Lower lobe of right lung (tissue), 2 donors: ENCODE results near the gene STPG2. TPM values are rescaled to one million over a fixed set of nuclear protein-coding genes. Genes with fewer than 3 reads are reported as not detected.

Source experiments
- ATAC-seq, 2 donors: fragments of 200-7000 bp; cut with Tn5 transposase; one replicate each; pipeline ENCODE4 v1.9.1; 2020 to 2022; ENCODE audit warnings: mild to moderate bottlenecking in 2 of 2, moderate library complexity in 2 of 2
- DNase-seq: peaks from one replicate; pipeline ENCODE4 v3.0.0-alpha.2; 2020
- H3K27ac ChIP-seq: fragments of 200-600 bp; one replicate; pipeline ENCODE4 v1.8.0; 2022
- H3K27me3 ChIP-seq: fragments of 200-600 bp; one replicate; pipeline ENCODE4 v1.8.0; 2022; ENCODE audit warnings: low read depth
- H3K36me3 ChIP-seq: fragments of 200-600 bp; one replicate; pipeline ENCODE4 v1.8.0; 2022; ENCODE audit warnings: mild to moderate bottlenecking
- H3K4me1 ChIP-seq: fragments of 200-600 bp; one replicate; pipeline ENCODE4 v1.8.0; 2022
- H3K4me3 ChIP-seq: fragments of 200-600 bp; one replicate; pipeline ENCODE4 v1.8.0; 2022; ENCODE audit warnings: mild to moderate bottlenecking
- H3K9me3 ChIP-seq: fragments of 200-600 bp; one replicate; pipeline ENCODE4 v1.8.0; 2022
- CTCF ChIP-seq: fragments of 200-600 bp; IDR thresholded peaks from one replicate; pipeline ENCODE4 v1.8.0; 2022; ENCODE audit warnings: antibody characterized with exemption, mild to moderate bottlenecking
- intact Hi-C: fragments of 100-400 bp; cut with DNase I; formaldehyde crosslinking; loops from one replicate; pipeline ENCODE4 v1.11.0; 2022
- total RNA-seq: library from RNA; stranded (reverse); fragmentation: NEBNext Ultra II Directional; extraction: Animal tissue kit (Norgen Biotek cat#: 25700); gene quantifications from one replicate; pipeline ENCODE4 v1.2.1, GENCODE V29; 2021
- donor health status: DM: no; HTN: yes; CAD: no; lungs with severe emphysema.

Gene STPG2
- total RNA-seq, 1 donor from 2014 or later: 1.1 TPM

GRCh38 chr4:97589481-97590196 is 553.6 kb downstream of the STPG2 start:
- DNase-seq: no peak
- Histone ChIP-seq H3K27me3 (no peaks in the 10 kb centered on the region), H3K36me3 (no peaks in the 10 kb centered on the region), H3K4me1 (no peaks in the 10 kb centered on the region), H3K4me3 (no peak overlapping the region), H3K27ac (no peak overlapping the region), H3K9me3 (no peaks in the 10 kb centered on the region)
- no peak for ATAC-seq
- TF ChIP-seq CTCF: no peak
- intact Hi-C loops: no loop called here

GRCh38 chr4:97587912-97588311 is 555.4 kb downstream of the STPG2 start:
- ATAC-seq (no peak), DNase-seq (no peak)
- no peaks in the 10 kb centered on the region for H3K27me3 ChIP-seq
- H3K9me3 ChIP-seq: no peaks in the 10 kb centered on the region
- H3K36me3 ChIP-seq: no peaks in the 10 kb centered on the region
- H3K4me1 ChIP-seq: no peaks in the 10 kb centered on the region
- TF ChIP-seq CTCF: no peak
- H3K4me3 ChIP-seq: no peak overlapping the region
- intact Hi-C loops: no loop called here
- H3K27ac ChIP-seq: no peak overlapping the region

- DNase-seq: no peak
- no peak overlapping the region for H3K27ac ChIP-seq
- ATAC-seq: no peak
- no peaks in the 10 kb centered on the region for H3K36me3 ChIP-seq
- H3K4me3 ChIP-seq: no peak overlapping the region
- TF ChIP-seq CTCF: no peak
- no peaks in the 10 kb centered on the region for H3K27me3 ChIP-seq
- H3K9me3 ChIP-seq: no peaks in the 10 kb centered on the region
- intact Hi-C loops: no loop called here
- no peaks in the 10 kb centered on the region for H3K4me1 ChIP-seq
Measured at GRCh38 chr4:97585274-97585673, 558.0 kb downstream of the STPG2 start.

- intact Hi-C loops: no loop called here
- no peak overlapping the region for H3K27ac ChIP-seq
- ATAC-seq (no peak), DNase-seq (no peak)
- no peaks in the 10 kb centered on the region for H3K9me3 ChIP-seq
- no peaks in the 10 kb centered on the region for H3K27me3 ChIP-seq
- H3K36me3 ChIP-seq: no peaks in the 10 kb centered on the region
- H3K4me1 ChIP-seq: no peaks in the 10 kb centered on the region
- no peak for TF ChIP-seq CTCF
- H3K4me3 ChIP-seq: no peak overlapping the region
Measured at GRCh38 chr4:97582890-97583289, 560.4 kb downstream of the STPG2 start.

- Histone ChIP-seq H3K4me3 (no peak overlapping the region), H3K27ac (no peak overlapping the region), H3K27me3 (no peaks in the 10 kb centered on the region), H3K9me3 (no peaks in the 10 kb centered on the region), H3K36me3 (no peaks in the 10 kb centered on the region), H3K4me1 (no peaks in the 10 kb centered on the region)
- DNase-seq: no peak
- no peak for ATAC-seq
- intact Hi-C loops: no loop called here
- TF ChIP-seq CTCF: no peak
Measured at GRCh38 chr4:97577004-97577403, 566.3 kb downstream of the STPG2 start.
